LNCaP clone FGC (cell line): Measurements from ENCODE around the gene DCDC1.

ENCODE experiments used
- DNase-seq: peaks from one replicate; pipeline ENCODE4 v3.0.0-alpha.2; 2011; ENCODE audit warnings: low read depth
- H3K4me3 ChIP-seq: 2 replicates; pipeline ENCODE4 v1.5.1; 2011; ENCODE audit warnings: mild to moderate bottlenecking, low read depth, low read length, control low read depth
- CTCF ChIP-seq: IDR thresholded peaks from 2 replicates; pipeline ENCODE4 v1.5.1; 2012; ENCODE audit warnings: mild to moderate bottlenecking; ENCODE audit not compliant: control insufficient read depth, insufficient read depth; ENCODE audit errors: extremely low read depth

Gene DCDC1

GRCh38 chr11:31369348-31370329 is at the start of gene DCDC1, which contains the start of gene DNAJC24:
TSS of gene DCDC1 (minus strand) at chr11:31369739. CDS start at chr11:31328280, 41,459 bp downstream.
TSS of gene DNAJC24 (plus strand) at chr11:31369860. CDS start at chr11:31370749, 889 bp downstream.
- peak within 1 kb of the TSS; percentile 86 for H3K4me3 ChIP-seq
- DNase-seq = peak; percentile 82

GRCh38 chr11:31419138-31419537 is 49.6 kb upstream of the DCDC1 start:
- TF ChIP-seq CTCF = no peak
- no peak overlapping the region for H3K4me3 ChIP-seq
- DNase-seq = no peak

More at GRCh38 chr11:31369348-31370329, at the start of gene DCDC1, which contains the start of gene DNAJC24:
- TF ChIP-seq CTCF = no peak

GRCh38 chr11:31417816-31418215 is 48.3 kb upstream of the DCDC1 start:
- no peak for DNase-seq
- TF ChIP-seq CTCF = no peak
- H3K4me3 ChIP-seq = no peak overlapping the region

- no peak for TF ChIP-seq CTCF
- no peak for DNase-seq
- H3K4me3 ChIP-seq = no peak overlapping the region
These were observed 47.8 kb upstream of the DCDC1 start for GRCh38 chr11:31417357-31417756.

GRCh38 chr11:31415435-31415834 is 45.9 kb upstream of the DCDC1 start:
- no peak for DNase-seq
- no peak for TF ChIP-seq CTCF
- no peak overlapping the region for H3K4me3 ChIP-seq

- no peak for TF ChIP-seq CTCF
- no peak for DNase-seq
- H3K4me3 ChIP-seq = no peak overlapping the region
These were observed 44.8 kb upstream of the DCDC1 start for GRCh38 chr11:31414338-31414737.
